Measurements from ENCODE around the gene PCYT2. TPM values are rescaled to one million over a fixed set of nuclear protein-coding genes. Genes with fewer than 3 reads are reported as not detected.

Gene PCYT2
- total and polyA plus RNA-seq, 3 experiments from 2014 or later: 30.3 to 35.7 (median 31.6) TPM

- no peaks in the 10 kb centered on the region for H3K36me3 ChIP-seq (ENCODE audit: insufficient read depth, low read length)
- ChIA-PET POLR2A (no interaction called here), CTCF (no interaction called here)
These were observed 12.3 kb downstream of the PCYT2 start for GRCh38 chr17:81898885-81899284.

GRCh38 chr17:81898029-81898866 lies 13.0 kb downstream of the PCYT2 start:
- Mint-ChIP-seq H3K27me3 (peaks cover 8 to 12% of the 10 kb centered on the region in 2 donors), H3K27ac (peak overlapping the region in 1 of 8 donors; percentile 41), H3K9me3 (no peaks in the 10 kb centered on the region), H3K4me1 (peaks cover 4 to 7% (median 6%) of the 10 kb centered on the region in 3 donors), H3K4me3 (no peak overlapping the region), H3K36me3 (peaks cover 0 to 50% (median 8%) of the 10 kb centered on the region in 3 donors)
- POLR2A ChIA-PET: no interaction called here
- H3K4me3 ChIP-seq (ENCODE audit: low read length): no peak overlapping the region
- no peak for DNase-seq
- CTCF ChIA-PET: no interaction called here
- no peaks in the 10 kb centered on the region for H3K9me3 ChIP-seq (ENCODE audit: low read length)
- H3K27me3 ChIP-seq (ENCODE audit: insufficient read depth, low read length, poor library complexity, severe bottlenecking): peaks cover 7% of the 10 kb centered on the region
- no peaks in the 10 kb centered on the region for H3K4me1 ChIP-seq (ENCODE audit: insufficient read depth, low read length)
- no peaks in the 10 kb centered on the region for H3K36me3 ChIP-seq (ENCODE audit: insufficient read depth, low read length)
- H3K27ac ChIP-seq (ENCODE audit: low read depth, low read length): no peak overlapping the region

More at GRCh38 chr17:81898885-81899284, 12.3 kb downstream of the PCYT2 start:
- H3K36me3 Mint-ChIP-seq: peaks cover 0 to 50% (median 8%) of the 10 kb centered on the region in 3 donors
- Histone ChIP-seq H3K4me3 (ENCODE audit: low read length) (no peak overlapping the region), H3K4me1 (ENCODE audit: insufficient read depth, low read length) (no peaks in the 10 kb centered on the region), H3K27ac (ENCODE audit: low read depth, low read length) (no peak overlapping the region), H3K27me3 (ENCODE audit: insufficient read depth, low read length, poor library complexity, severe bottlenecking) (peaks cover 7% of the 10 kb centered on the region), H3K9me3 (ENCODE audit: low read length) (no peaks in the 10 kb centered on the region)
- no peaks in the 10 kb centered on the region for H3K9me3 Mint-ChIP-seq
- peaks cover 8 to 12% of the 10 kb centered on the region in 2 donors for H3K27me3 Mint-ChIP-seq
- no peak overlapping the region for H3K27ac Mint-ChIP-seq
- H3K4me1 Mint-ChIP-seq: peaks cover 4 to 7% (median 6%) of the 10 kb centered on the region in 3 donors
- no peak for DNase-seq
- H3K4me3 Mint-ChIP-seq: no peak overlapping the region

DNA sequence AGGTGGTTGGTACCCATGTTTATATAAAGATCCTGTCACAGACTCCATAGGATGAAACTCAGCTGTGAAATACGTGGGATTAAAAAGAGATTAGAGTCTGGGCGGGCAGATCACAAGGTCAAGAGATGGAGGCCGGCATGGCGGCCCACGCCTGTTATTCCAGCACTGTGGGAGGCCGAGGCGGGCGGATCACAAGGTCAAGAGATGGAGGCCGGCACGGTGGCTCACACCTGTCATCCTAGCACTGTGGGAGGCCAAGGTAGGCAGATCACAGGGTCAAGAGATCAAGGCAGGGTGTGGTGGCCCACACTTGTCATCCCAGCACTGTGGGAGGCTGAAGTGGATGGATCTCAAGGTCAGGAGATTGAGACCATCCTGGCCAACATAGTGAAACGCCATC lies 15.8 kb downstream of the PCYT2 start:
- no peaks in the 10 kb centered on the region for H3K27me3 ChIP-seq (ENCODE audit: insufficient read depth, low read length, poor library complexity, severe bottlenecking)
- H3K4me3 ChIP-seq (ENCODE audit: low read length): no peak overlapping the region
- CTCF ChIA-PET: no interaction called here
- Mint-ChIP-seq H3K9me3 (peaks cover 0 to 2% (median 0%) of the 10 kb centered on the region in 5 donors), H3K27ac (no peak overlapping the region), H3K27me3 (peaks cover 0 to 3% of the 10 kb centered on the region in 2 donors), H3K36me3 (peaks cover 0 to 54% (median 3%) of the 10 kb centered on the region in 3 donors), H3K4me3 (peak overlapping the region in 2 of 7 donors; percentile 13 to 34), H3K4me1 (peaks cover 2 to 14% (median 4%) of the 10 kb centered on the region in 3 donors)
- H3K36me3 ChIP-seq (ENCODE audit: insufficient read depth, low read length): peaks cover under 1% of the 10 kb centered on the region
- no peaks in the 10 kb centered on the region for H3K9me3 ChIP-seq (ENCODE audit: low read length)
- peaks cover 8% of the 10 kb centered on the region for H3K4me1 ChIP-seq (ENCODE audit: insufficient read depth, low read length)
- H3K27ac ChIP-seq (ENCODE audit: low read depth, low read length): no peak overlapping the region
- no peak for DNase-seq
- POLR2A ChIA-PET: no interaction called here

DNA sequence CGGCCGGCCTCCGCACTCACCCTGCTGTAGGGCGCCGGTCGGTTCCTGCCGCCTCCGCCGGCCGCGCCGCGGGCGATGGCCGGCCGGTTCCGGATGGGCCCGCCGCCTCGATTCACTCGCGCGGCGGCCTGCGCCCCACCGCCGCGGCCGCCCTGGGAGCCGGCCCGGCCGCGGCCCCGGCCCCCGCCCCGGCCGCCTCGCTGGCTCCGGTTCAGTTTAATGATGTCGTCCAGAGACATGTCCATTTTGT lies 20.0 kb downstream of the PCYT2 start:
- peak overlapping the region; percentile 73 for H3K27ac ChIP-seq (ENCODE audit: low read depth, low read length)
- H3K9me3 ChIP-seq (ENCODE audit: low read length): no peaks in the 10 kb centered on the region
- Mint-ChIP-seq H3K9me3 (peaks cover 0 to 2% (median 0%) of the 10 kb centered on the region in 5 donors), H3K27ac (peak overlapping the region; percentile 96 to 99 (median 98)), H3K27me3 (peaks cover 0 to 1% of the 10 kb centered on the region in 2 donors), H3K36me3 (peaks cover 0 to 56% (median 4%) of the 10 kb centered on the region in 3 donors), H3K4me3 (peak overlapping the region; percentile 92 to 98 (median 94)), H3K4me1 (peaks cover 19 to 35% (median 19%) of the 10 kb centered on the region in 3 donors)
- no peak overlapping the region for H3K4me3 ChIP-seq (ENCODE audit: low read length)
- ChIA-PET POLR2A (interaction anchor here (1.5 to 2.1 kb wide), 2 partner anchors 19 to 30 kb away, joined by 3 to 8 read pairs; no protein-coding TSS in a partner anchor), CTCF (no interaction called here)
- H3K36me3 ChIP-seq (ENCODE audit: insufficient read depth, low read length): peaks cover 36% of the 10 kb centered on the region
- no peaks in the 10 kb centered on the region for H3K27me3 ChIP-seq (ENCODE audit: insufficient read depth, low read length, poor library complexity, severe bottlenecking)
- peaks cover 22% of the 10 kb centered on the region for H3K4me1 ChIP-seq (ENCODE audit: insufficient read depth, low read length)
- no peak for DNase-seq

- peaks cover 22% of the 10 kb centered on the region for H3K4me1 ChIP-seq (ENCODE audit: insufficient read depth, low read length)
- H3K27ac ChIP-seq (ENCODE audit: low read depth, low read length): peak overlapping the region; percentile 73
- Mint-ChIP-seq H3K27me3 (peaks cover 0 to 1% of the 10 kb centered on the region in 2 donors), H3K4me3 (peak overlapping the region; percentile 84 to 93 (median 88)), H3K4me1 (peaks cover 19 to 35% (median 20%) of the 10 kb centered on the region in 3 donors), H3K9me3 (peaks cover 0 to 2% (median 0%) of the 10 kb centered on the region in 5 donors), H3K27ac (peak overlapping the region; percentile 89 to 98 (median 94)), H3K36me3 (peaks cover 0 to 60% (median 4%) of the 10 kb centered on the region in 3 donors)
- no peaks in the 10 kb centered on the region for H3K9me3 ChIP-seq (ENCODE audit: low read length)
- ChIA-PET POLR2A (interaction anchor here (1.4 to 2.1 kb wide), 2 partner anchors 19 to 21 kb away, joined by 3 to 8 read pairs; no protein-coding TSS in a partner anchor), CTCF (no interaction called here)
- peaks cover 42% of the 10 kb centered on the region for H3K36me3 ChIP-seq (ENCODE audit: insufficient read depth, low read length)
- peak overlapping the region; percentile 61 for H3K4me3 ChIP-seq (ENCODE audit: low read length)
- no peak for DNase-seq
- H3K27me3 ChIP-seq (ENCODE audit: insufficient read depth, low read length, poor library complexity, severe bottlenecking): no peaks in the 10 kb centered on the region
These were observed 20.5 kb downstream of the PCYT2 start for GRCh38 chr17:81890447-81891302.

GRCh38 chr17:81889602-81890001 lies 21.6 kb downstream of the PCYT2 start:
- H3K36me3 ChIP-seq (ENCODE audit: insufficient read depth, low read length): peaks cover 42% of the 10 kb centered on the region
- Mint-ChIP-seq H3K27me3 (peaks cover 0 to 1% of the 10 kb centered on the region in 2 donors), H3K4me1 (peaks cover 23 to 35% (median 24%) of the 10 kb centered on the region in 3 donors), H3K9me3 (peaks cover 0 to 2% (median 0%) of the 10 kb centered on the region in 5 donors), H3K36me3 (peaks cover 0 to 65% (median 4%) of the 10 kb centered on the region in 3 donors), H3K4me3 (peak overlapping the region; percentile 37 to 89 (median 71)), H3K27ac (peak overlapping the region in 7 of 8 donors; percentile 47 to 96 (median 80))
- no peaks in the 10 kb centered on the region for H3K27me3 ChIP-seq (ENCODE audit: insufficient read depth, low read length, poor library complexity, severe bottlenecking)
- H3K27ac ChIP-seq (ENCODE audit: low read depth, low read length): peak overlapping the region; percentile 73
- ChIA-PET POLR2A (interaction anchor here (1.4 kb wide), 1 partner anchor 20 kb away, joined by 3 read pairs; no protein-coding TSS in a partner anchor), CTCF (no interaction called here)
- no peak for DNase-seq
- H3K9me3 ChIP-seq (ENCODE audit: low read length): no peaks in the 10 kb centered on the region
- H3K4me3 ChIP-seq (ENCODE audit: low read length): no peak overlapping the region
- H3K4me1 ChIP-seq (ENCODE audit: insufficient read depth, low read length): peaks cover 22% of the 10 kb centered on the region

- ChIA-PET CTCF (no interaction called here), POLR2A (interaction anchor here (1.4 kb wide), 1 partner anchor 19 kb away, joined by 3 read pairs; no protein-coding TSS in a partner anchor)
- Histone ChIP-seq H3K9me3 (ENCODE audit: low read length) (no peaks in the 10 kb centered on the region), H3K4me3 (ENCODE audit: low read length) (no peak overlapping the region), H3K27ac (ENCODE audit: low read depth, low read length) (no peak overlapping the region), H3K4me1 (ENCODE audit: insufficient read depth, low read length) (peaks cover 22% of the 10 kb centered on the region), H3K27me3 (ENCODE audit: insufficient read depth, low read length, poor library complexity, severe bottlenecking) (no peaks in the 10 kb centered on the region), H3K36me3 (ENCODE audit: insufficient read depth, low read length) (peaks cover 45% of the 10 kb centered on the region)
- Mint-ChIP-seq H3K4me1 (peaks cover 24 to 37% (median 26%) of the 10 kb centered on the region in 3 donors), H3K36me3 (peaks cover 0 to 66% (median 6%) of the 10 kb centered on the region in 3 donors), H3K4me3 (peak overlapping the region; percentile 37 to 86 (median 62)), H3K27me3 (peaks cover 0 to 1% of the 10 kb centered on the region in 2 donors), H3K27ac (peak overlapping the region; percentile 42 to 96 (median 69)), H3K9me3 (peaks cover 0 to 2% (median 0%) of the 10 kb centered on the region in 5 donors)
- DNase-seq: no peak
These were observed 22.1 kb downstream of the PCYT2 start for GRCh38 chr17:81888988-81889595.
